ENCODE data around the gene MOCS2.
"Not testable (repeated sequence)": the region's sequence is repeated elsewhere in the genome, so short reads cannot be mapped to it uniquely, and the experiment has no call there.

Gene MOCS2, protein sequence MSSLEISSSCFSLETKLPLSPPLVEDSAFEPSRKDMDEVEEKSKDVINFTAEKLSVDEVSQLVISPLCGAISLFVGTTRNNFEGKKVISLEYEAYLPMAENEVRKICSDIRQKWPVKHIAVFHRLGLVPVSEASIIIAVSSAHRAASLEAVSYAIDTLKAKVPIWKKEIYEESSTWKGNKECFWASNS

DNA sequence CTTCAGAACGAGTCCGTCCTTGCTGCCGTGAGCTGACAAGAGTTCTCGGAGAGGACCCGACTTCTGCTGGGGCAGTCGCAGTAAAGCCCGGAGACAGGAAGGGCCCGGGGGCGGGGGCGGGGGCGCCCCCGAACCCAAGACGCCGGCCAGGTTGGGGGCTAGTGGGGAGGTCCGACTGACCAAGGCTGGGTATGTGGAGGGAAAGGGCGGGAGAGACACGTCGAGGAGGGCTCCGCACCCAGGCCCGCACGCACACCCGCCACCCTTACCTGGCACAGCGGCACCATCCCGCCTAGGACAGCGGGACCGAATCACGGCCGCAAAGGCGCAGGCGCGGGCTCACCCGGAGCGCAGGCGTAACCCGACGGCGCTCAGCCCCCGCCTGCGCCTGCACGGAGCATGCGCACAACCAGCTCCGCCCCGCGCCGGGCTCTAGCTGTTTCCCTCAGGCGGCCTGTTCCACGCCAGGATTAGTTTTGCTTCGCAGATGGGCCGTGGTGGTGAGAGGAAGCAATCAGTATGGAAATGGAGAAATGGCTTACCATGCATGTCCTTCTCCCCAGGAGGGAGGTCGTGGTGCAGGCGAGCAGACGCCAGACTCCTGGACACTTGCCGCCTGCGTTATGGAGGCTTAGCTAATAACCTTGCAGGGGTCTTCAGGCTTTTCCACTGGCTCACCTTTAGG is at the start of gene MOCS2:
MOCS2 (minus strand) TSS at position 315 of the 685 bp plus-strand sequence. CDS start 2,583 bp downstream, outside the sequence.
- in situ Hi-C loops (cut with MboI; ENCODE audit: low sequenced_read_pairs): no loop called here

DNA sequence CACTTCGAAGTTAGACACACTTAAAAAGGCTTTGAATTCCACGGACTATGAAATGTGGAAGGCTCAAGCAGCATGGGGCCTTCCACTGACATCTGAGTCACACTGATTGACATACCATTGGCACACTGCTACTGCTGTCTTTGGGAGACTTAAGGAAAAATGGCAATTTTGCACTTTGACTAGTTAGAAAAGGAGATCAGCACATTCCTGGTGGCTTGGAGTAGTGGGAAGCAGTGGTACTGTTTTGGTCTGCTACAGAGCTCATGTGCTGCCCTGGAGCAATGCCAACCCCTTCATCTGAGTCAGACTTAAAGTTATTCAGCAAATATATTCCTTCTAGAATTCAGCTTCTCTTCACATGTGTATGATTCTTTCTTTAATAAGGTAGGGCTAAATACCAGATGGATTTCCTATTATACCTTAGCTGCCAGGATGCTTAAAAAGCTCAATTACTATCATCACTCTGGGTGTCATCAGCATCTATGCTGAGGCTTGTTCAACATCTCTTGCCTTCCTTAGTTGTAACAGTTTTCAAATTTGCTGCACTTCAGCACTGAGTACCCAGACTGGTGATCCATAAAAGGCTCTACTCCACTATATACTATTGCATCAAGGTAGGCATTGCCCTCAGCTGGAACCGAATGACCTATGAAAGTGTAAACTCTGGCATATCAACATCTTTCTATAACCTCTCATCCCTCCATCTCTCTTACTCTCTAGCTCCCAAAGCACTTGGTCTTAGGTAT is 42.3 kb upstream of the MOCS2 start:
- in situ Hi-C loops (cut with MboI; ENCODE audit: low sequenced_read_pairs): no loop called here

DNA sequence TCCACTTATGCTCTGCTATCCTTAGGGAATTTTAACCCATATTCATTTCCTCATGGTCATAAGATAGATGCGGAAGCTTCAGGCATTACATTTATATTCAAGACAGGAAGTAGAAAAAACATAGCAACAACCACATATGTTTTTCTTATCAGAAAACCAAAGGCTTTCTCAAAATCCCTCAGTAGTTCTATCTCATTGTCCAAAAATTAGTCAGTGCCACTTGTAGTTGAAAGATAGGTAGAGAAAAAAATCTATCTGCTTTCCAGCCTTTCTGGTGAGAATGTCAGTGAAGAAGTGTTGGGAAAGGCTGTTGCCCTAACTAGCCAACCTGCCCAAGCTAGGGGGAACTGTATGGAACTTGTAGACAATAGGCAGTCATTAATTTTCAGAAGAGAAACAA is 23.5 kb upstream of the MOCS2 start:
- in situ Hi-C loops (cut with MboI; ENCODE audit: low sequenced_read_pairs): no loop called here

DNA sequence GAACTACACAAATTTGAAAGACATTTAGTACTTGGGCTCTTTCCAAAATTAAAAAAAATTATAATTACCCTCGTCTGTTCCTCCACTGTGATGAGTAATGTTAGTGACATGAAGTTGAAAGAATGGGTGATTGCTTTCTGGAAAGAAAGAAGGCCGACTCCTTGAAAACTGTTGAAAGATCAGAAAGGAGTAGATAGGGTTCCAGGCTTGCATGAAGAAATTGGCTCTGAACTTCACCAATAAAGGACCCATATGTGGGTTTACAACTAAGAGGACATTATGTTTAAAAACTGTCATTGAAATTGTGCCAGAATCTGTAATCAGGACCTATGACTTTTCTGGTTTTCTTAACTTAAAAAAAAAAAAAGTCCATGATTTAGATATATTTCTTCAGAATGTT is 20.7 kb upstream of the MOCS2 start:
- in situ Hi-C loops (cut with MboI; ENCODE audit: low sequenced_read_pairs): no loop called here

DNA sequence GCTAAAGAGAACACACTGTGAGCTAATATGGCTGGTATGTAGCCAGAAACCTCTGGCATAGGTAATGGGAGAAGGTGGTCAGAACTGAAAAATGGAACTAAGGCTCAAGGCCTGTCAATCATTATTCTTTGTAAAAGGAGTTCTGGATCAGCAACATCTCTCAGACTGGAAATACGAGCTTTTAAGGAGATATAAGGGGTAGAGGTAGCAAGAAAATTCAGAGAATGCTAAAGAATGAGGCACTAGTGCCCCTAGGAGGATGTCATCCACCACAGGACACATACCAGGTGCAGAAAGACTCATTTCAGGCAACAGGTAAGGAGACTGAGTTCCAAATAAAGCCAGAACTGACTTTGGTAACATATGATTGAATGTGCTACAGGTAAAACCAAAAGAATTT is 18.9 kb upstream of the MOCS2 start:
- in situ Hi-C loops (cut with MboI; ENCODE audit: low sequenced_read_pairs): no loop called here

DNA sequence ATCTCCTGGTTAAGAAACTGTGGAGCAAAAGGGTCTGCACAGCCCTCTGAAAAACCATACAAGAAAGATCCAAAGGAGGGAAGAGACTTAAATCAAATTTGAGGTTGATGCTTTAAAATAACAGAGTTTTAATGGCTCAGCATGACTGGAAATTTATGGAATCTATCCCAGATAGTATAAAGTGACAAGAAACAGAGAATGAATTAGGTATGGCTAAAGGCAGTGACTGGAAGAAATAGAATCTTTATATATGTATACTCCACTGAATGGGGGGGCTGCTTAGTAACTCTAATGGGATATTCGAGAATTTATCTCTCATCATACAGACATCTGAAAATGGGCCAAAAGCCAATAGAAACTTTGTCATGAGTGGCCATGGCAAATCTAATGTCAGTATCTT is 17.6 kb upstream of the MOCS2 start:
- in situ Hi-C loops (cut with MboI; ENCODE audit: low sequenced_read_pairs): no loop called here

DNA sequence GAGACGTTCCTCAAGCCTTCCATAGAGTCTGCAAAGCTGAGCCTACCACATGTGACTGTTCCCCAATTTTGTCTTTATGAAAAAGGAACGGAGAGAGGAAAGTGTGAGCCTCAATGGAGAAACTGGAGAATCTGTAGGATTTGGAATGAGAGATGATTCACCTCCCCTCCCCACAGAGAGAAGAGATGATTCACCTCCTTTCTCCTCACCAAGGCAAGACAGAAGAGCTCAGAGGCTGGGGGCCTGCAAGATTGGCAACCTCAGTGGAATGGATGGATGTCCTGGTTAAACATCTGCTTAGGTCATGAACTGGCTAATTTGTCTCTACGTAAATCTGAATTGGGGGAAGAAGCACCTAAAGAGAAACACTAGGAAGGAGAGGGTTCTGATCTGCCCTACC is 17.0 kb upstream of the MOCS2 start:
- in situ Hi-C loops (cut with MboI; ENCODE audit: low sequenced_read_pairs): no loop called here

DNA sequence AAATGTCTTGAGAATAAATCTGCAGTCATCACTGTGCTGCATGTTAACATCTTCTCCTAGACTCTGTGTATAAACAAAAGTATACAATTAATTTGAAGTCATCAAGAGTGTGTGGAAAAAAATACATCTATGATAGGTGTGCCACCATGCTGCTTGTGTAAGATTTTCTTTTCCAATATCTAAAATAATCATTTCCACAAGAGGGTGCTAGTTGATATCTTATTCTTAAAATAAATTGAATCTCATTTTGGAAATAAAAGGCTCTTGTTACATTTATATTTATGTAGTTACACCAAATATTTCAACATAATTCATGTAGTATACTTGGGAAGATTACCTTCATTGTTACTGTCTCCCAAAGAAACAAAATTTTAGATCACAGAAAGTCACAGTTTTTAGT is 14.1 kb upstream of the MOCS2 start:
- in situ Hi-C loops (cut with MboI; ENCODE audit: low sequenced_read_pairs): no loop called here

DNA sequence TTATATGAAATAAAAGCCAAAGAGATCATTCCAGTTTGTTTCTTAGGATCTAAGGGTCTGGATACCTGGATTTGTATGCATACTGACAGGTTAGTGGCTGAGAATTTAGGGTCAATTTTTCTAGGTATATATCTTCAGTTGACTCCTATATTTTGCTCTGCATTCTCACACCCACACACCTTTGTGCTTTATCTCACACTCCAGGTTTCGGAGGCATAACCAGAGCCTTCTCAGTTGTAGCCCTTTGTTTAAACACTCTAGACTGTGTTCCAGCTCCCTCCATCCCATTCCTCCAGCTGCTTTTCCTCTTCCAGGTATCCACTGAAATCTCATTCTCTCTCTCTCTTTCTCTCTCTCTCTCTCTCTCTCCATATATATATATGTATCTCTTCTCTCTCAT is 10.6 kb upstream of the MOCS2 start:
- in situ Hi-C loops (cut with MboI; ENCODE audit: low sequenced_read_pairs): no loop called here

DNA sequence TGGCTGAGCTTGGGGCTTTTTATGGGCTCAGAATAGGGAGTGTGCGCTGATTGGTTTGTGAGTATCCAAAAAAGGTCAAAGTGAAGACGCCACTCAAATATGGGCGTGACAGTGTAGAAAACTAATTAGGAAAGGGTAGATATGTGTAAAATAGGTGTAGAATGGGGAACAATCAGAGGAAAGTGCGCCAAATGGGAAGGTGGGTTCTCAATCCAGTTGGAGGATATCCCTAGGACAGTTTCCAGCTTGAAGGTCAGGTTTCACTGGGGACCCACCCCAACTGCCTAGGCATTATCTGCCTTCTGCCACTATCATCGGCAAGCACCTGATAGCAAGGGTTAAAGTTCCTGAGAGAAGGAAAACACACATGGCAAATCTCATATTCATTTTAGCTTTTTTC is 9.3 kb upstream of the MOCS2 start:
- in situ Hi-C loops (cut with MboI; ENCODE audit: low sequenced_read_pairs): no loop called here

DNA sequence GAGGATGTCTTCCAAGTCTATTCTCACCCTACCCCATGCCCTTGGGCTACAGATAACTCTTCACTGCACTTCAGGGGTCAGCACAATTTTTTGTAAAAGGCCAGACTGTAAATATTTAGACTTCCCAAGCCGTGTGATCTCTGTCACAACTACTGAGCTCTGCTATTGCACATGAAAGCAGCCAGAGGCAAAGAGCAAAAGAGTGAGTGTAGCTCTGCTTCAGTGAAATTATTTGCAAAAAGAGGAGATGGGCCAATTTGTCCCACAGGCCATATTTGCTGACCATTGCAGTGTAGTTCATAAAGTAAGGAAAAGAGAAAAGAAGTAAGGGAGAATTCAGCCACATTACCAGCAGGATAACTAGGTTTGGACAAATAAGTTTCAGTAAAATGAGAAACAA is 7.0 kb upstream of the MOCS2 start:
- in situ Hi-C loops (cut with MboI; ENCODE audit: low sequenced_read_pairs): no loop called here

DNA sequence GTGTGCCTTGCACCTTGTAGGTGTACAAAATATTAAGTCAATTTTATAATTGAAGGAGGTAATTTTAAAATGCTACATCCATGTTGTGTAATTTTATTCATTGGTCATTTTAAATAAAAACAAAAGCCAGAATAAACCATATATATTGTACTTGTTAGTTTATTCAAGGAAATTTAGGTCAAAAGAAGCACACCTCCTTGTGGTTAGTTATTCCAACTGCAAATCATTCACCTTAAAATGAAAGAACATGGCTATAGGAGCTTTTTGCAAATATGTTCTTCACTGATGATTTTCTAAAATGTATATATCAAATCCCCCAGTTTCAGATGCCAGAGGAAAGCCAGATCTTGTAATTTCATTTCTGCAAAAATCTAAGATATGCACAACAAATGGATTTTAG is 5.4 kb upstream of the MOCS2 start:
- in situ Hi-C loops (cut with MboI; ENCODE audit: low sequenced_read_pairs): no loop called here

DNA sequence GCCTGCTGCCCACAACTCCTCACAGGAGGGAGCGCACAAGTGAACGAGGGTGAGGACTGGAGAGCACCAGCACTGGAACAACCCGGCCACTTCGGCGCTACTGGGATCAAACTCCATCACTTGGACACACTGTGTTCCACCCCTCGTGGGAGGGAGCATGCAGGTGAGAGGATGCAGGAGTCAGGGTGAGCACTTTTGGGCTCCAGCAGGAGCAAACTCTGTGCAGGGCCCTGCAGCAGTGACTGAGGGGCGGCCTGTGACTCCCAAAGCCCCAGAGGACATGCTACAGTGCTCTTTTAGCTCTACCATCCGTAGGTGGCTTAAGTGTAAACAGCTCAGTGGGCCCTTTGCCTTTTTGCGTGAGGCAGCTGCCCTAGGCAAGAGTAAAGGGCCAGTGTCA is 4.4 kb upstream of the MOCS2 start:
- in situ Hi-C loops (cut with MboI; ENCODE audit: low sequenced_read_pairs): no loop called here

DNA sequence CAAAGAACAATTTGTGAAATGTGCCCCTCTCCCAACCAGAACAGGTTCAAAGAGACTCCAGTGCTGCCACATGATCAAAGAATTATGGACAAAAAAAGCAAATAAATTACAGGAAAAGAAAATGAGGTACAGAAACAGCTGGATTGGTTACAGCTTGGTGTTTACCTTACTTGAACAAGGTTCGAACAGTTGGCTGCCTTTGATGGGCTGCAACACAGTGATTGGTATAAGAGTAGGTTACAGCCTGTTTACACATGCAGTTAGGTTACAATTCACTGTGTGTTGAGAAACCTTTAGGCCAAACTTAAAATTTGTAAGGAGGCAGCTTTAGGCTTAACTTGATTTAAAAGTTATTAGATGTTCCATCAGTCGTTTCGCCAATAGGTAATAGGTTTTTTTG is 3.4 kb upstream of the MOCS2 start:
- in situ Hi-C loops (cut with MboI; ENCODE audit: low sequenced_read_pairs): no loop called here

DNA sequence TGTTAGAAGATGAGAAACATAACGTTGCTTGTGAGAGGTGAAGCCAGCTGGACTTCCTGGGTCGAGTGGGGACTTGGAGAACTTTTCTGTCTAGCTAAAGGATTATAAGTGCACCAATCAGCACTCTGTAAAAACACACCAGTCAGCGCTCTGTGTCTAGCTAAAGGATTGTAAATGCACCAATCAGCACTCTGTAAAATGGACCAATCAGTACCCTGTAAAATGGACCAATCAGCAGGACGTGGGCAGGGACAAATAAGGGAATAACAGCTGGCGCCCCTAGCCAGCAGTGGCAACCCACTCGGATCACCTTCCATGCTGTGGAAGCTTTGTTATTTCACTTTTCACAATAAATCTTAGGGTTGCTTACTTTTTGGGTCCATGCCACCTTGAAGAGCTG is 2.8 kb upstream of the MOCS2 start:
- in situ Hi-C loops (cut with MboI; ENCODE audit: low sequenced_read_pairs): not testable (repeated sequence)

DNA sequence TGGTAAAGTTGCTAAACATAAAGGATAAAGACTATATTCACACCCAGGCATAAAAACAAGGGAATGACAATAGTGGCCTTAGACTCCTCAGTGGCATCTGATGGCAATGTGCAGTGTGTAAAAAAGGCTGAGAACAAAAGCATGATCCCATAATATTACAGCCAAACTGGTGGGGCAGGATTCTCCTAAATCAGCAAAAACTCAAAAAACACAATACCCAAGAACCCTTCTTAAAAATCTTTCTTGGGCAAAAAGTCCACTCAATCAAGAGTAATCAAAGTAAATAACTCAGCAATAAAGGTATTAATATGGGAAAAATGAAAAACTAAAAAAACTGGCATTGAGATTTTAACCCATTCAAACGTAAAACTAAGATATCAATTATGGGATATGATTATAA is 1.6 kb upstream of the MOCS2 start:
- in situ Hi-C loops (cut with MboI; ENCODE audit: low sequenced_read_pairs): no loop called here

DNA sequence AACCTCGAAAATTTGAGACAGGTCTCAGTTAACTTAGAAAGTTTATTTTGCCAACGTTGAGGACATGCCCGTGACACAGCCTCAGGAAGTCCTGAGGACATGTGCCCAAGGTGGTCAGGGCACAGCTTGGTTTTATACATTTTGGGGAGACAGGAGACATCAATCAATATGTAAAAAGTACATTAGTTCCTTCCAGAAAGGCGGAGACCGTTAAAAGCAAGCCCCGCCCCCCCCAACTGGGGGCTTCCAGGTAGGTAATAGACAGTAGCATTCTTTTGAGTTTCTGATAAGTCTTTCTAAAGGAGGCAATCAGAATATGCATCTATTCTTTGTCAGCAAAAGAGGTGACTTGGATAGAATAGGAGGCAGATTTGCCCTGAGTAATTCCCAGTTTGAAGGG is 599 bp upstream of the MOCS2 start:
- in situ Hi-C loops (cut with MboI; ENCODE audit: low sequenced_read_pairs): no loop called here

DNA sequence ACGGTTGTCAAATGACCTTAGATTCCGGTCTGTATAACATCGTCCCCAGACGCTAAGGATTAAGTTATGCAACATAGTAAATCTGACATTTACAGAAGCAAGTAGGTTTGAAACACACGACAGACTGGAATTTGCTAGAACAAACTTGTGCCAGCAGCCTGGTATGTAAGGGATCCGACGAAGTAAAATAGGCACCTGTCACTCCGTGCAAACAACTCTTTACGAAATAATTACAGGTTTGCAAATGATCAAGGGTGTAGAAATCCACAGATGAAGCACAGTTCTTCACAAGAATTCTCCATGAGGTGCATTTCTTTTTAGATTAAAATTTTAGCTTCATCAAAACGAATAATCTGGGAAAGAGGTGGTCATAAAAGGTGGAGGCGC is 508 bp downstream of the MOCS2 start:
- in situ Hi-C loops (cut with MboI; ENCODE audit: low sequenced_read_pairs): no loop called here

DNA sequence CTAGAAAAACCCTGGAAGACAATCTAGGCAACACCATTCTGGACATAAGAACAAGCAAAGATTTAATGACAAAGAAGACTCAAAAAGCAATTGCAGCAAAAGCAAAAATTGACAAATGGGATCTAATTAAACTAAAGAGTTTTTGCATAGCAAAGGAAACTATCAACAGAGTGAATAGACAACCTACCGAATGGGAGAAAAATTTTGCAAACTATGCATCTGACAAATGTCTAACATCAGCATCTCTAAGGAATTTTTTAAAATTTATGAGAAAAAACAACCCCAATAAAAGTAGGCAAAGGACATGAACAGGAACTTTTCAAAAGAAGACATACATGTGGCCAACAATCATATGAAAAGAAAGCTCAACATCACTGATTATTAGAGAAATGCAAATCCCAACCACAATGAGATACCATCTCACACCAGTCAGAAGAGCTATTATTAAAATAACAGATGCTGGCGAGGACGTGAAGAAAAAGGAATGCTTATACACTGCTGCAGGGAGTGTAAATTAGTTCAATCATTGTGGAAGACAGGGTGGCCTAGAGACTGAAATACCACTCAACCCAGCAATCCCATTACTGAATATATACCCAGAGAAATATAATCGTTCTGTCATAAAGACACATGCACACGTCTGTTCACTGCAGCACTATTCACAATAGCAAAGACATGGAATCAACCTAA is 3.8 kb downstream of the MOCS2 start:
- in situ Hi-C loops (cut with MboI; ENCODE audit: low sequenced_read_pairs): no loop called here

DNA sequence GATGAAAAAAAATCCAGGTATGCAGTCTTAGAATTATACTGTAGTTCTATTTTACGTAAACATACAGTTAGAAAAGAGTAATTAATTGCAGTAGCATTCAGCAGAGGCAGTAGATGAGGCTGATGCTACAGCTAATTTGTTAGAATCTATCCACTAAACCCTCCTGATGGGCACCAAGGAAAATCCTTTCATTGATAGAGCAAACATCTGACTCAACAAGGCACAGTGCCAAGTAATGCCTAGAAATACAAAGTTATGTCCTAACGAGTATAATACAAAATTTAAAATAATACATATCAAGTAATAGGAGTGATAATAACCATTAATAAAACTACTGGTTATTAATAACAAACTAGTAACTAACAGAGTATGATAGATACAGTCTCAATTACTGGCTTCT is 9.0 kb downstream of the MOCS2 start:
- in situ Hi-C loops (cut with MboI; ENCODE audit: low sequenced_read_pairs): no loop called here

DNA sequence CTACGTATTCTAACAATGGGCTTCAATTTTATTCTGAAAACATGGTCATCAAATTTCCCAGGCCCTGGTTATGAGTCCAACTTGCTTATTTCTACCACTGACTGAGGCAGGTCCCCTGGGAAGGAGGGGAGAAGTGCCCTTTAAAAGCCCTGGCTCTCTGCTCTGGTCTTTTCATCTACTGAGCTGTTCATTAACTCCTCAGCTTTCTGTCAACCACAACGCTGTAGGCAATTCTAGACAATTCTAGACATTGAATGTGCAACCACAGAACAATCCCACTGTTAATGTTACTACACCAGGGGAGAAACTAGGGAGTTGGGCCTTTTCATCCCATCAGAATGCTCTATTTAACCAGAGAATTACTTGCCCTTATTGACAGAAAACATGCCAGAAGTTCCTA is 10.0 kb downstream of the MOCS2 start:
- in situ Hi-C loops (cut with MboI; ENCODE audit: low sequenced_read_pairs): no loop called here
